GM12801 (cell line): ENCODE results near the gene SLAMF9.
A peak's percentile ranks its signal among the peaks of the same experiment; 100 is the strongest.

Experiments
- TF ChIP-seq, protein P1 (sequence below): IDR thresholded peaks from one replicate; pipeline ENCODE4 v1.5.1; 2011; ENCODE audit warnings: control low read depth; ENCODE audit not compliant: insufficient read length; ENCODE audit errors: extremely low read depth

SLAMF9 gene

DNA sequence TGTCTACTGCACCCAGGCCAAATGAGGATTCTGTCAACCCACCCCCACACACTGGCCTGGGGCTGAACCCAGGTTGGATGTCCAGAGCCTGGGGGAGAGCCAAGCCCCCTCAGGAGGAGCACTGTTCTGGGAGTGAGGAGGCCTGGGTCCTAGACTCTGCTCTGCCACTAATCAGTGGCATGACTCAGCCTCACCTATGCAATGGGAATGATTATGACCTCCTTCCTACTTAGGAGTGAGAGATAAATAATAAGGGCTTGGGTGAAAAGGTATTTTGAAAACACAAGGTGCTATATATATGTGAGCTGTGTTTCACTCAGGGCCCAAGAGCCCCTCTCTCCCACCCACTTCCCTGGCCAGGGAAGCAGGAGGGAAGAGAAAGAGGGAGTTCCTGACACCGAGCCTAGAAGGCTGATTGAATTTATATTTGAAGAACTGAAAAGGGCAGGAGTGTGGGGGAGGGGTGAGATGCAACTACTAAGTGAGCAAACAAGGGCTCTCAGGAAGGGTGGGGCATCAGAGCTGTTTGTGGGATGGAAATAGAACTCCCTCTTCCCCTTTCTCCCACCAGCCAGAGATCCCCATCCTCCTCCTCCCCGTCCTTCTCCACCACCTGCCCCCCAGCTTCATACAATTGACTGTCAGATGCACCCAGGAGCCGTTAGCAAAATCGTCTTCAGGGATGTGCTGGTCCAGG, 16.8 kb downstream of the SLAMF9 start:
- TF ChIP-seq, protein P1, sequence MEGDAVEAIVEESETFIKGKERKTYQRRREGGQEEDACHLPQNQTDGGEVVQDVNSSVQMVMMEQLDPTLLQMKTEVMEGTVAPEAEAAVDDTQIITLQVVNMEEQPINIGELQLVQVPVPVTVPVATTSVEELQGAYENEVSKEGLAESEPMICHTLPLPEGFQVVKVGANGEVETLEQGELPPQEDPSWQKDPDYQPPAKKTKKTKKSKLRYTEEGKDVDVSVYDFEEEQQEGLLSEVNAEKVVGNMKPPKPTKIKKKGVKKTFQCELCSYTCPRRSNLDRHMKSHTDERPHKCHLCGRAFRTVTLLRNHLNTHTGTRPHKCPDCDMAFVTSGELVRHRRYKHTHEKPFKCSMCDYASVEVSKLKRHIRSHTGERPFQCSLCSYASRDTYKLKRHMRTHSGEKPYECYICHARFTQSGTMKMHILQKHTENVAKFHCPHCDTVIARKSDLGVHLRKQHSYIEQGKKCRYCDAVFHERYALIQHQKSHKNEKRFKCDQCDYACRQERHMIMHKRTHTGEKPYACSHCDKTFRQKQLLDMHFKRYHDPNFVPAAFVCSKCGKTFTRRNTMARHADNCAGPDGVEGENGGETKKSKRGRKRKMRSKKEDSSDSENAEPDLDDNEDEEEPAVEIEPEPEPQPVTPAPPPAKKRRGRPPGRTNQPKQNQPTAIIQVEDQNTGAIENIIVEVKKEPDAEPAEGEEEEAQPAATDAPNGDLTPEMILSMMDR = no peak

DNA sequence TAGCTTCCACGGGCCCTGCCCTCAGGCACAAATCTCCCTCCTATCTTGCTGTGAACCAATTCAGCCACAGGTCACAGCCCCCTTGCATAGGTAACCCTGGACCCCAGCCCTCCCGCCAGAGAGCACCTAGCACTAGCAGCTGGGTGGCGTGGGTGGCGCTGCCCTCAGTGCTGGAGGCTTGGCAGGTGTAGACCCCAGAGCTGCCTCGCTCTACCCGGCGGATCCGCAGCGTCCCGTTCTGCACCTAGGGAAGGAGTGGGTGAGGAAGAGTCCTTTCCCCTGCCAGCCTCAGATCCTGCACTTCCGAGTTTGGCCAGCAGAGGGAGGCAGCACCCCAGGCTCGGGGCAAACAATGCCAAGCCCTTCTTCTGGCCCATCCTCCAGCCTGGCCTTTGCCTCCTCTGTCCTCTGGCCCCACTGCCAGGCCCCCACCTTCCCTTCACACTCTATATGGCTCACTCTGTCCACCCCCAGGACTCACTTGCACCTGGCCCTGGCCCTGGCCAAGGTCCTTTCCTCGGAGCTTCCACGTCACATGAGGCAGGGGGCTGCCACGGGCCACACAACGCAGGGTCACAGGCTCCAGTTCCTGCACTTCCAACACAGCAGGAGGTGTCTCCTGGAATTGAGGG, 17.6 kb downstream of the SLAMF9 start:
- TF ChIP-seq, protein P1 = peak; percentile 97

DNA sequence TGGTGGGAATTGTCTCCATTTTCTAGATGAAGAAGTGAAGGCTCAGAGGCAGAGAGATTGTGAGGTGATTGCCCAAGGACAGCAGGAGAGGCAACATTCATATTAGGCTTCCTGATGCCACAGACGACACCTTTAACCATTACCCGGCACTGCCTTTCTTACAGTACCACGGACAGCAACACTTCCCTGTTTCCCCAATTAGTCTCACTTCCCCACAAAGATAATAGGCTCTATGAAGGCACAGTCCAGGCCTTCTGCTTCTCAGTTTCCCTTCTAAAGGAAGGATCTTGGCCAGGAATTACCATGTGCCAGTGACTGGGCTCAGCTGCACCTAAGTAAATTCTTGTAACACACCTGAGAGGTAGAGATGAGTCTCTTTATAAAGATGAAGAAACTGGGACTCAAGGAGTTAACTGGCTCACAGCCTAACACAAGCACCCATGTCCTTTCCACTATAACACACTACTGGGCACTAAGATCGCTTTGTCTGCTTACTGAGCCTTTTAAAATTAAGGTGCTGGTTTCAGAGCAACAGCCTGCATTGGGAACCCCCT, 18.2 kb downstream of the SLAMF9 start:
- TF ChIP-seq, protein P1 = no peak

DNA sequence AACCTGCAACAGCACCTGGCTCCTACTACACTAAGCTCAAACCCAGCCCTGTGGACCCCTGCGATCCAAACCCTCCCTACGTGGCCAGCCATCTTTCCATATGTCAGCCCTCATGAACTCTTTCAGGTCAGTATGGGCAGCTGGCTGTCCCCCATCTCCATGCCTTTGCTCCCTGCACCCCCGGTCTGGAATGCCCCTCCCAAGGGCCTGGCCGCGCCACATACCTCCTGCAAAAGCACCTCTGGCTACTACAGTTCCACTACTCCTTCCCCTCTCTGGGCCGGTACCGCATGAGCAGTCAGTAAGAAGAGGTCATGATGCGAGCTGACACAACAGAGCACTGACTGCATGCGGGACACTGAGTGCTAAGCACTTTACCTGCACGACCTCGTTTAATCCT, 18.7 kb downstream of the SLAMF9 start:
- TF ChIP-seq, protein P1 = no peak

DNA sequence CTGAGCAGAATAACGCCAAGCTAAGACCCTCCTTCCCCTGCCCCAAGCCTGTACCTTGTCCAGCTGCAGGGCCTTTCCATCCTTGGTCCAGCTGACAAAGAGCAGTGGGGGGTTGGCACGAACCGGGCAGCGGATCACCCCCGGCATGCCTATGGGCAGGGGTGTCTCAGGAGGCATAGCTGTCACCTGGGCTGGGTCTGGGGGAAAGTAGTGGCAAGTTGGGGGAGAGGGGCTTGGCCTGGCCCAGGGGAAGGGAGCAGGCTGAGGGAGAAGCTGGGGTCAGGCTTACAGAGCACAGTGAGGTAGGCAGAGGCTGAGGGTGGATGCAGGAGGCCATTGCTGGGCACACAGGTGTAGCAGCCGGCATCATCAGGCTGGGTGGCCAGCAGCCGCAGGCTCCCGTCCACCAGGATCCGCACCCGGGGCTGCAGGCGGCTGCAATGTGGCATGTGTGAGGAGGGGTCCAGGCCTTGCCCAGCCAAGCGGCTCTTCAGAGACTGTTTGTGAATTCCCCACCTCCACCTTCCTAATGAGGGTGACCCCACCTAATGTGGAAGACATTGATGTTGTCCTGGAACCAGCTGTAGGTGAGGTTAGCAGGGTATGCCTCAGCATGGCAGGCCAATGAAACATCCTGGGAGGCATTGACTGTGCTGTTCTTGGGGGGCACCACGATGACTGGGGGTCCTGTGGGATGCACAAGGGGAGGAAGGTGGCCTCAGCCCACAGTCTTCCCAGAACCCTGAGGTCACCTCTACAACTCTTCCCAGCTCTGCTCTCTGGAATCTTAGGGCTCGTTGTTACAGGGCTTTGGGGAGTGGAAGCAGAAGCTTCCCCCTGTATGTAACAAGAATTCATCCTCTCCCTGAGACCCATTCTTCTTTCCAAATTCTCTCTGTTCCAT, 19.6 kb downstream of the SLAMF9 start:
- TF ChIP-seq, protein P1 = no peak

DNA sequence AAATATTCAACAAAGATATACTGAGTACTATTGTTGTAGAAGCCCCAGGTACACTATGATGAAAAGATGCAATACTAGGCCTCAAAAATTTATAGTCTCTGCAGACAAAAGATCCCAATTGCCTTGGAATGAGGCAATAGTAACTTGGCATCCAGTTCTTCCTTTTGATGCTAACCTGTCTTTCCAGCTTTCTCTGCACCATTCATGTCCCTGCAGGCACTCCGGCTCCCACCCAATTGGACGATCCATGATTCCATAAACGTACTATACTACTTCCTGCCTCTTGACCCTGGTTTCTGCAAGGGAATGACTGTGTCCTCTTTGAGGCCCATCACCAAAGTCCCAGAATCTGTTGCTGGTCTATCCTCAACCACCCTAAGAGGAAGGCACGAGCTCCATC, 20.7 kb downstream of the SLAMF9 start:
- TF ChIP-seq, protein P1 = no peak
